Measurements from ENCODE around the gene HDGFL2.
"Not testable (repeated sequence)": the region's sequence is repeated elsewhere in the genome, so short reads cannot be mapped to it uniquely, and the experiment has no call there.

HDGFL2 gene

GRCh38 chr19:4516939-4517300, 44.8 kb downstream of the HDGFL2 start:
- no peak for DNase-seq

GRCh38 chr19:4517451-4518057, 45.5 kb downstream of the HDGFL2 start:
- no peak for DNase-seq

GRCh38 chr19:4518345-4519171, 46.5 kb downstream of the HDGFL2 start, which contains the start of gene PLIN4:
Gene PLIN4, minus strand, starts transcription at chr19:4518486. Its CDS starts 214 bp downstream, at chr19:4518272.
- no peak for DNase-seq

GRCh38 chr19:4519172-4519496, 47.0 kb downstream of the HDGFL2 start:
- no peak for DNase-seq

GRCh38 chr19:4519521-4520277, 47.6 kb downstream of the HDGFL2 start:
- no peak for DNase-seq

GRCh38 chr19:4521170-4521887, 49.2 kb downstream of the HDGFL2 start:
- DNase-seq = no peak

- DNase-seq = no peak
Observed at GRCh38 chr19:4521888-4522242, 49.8 kb downstream of the HDGFL2 start.

- DNase-seq = no peak
Observed at GRCh38 chr19:4522291-4523002, 50.4 kb downstream of the HDGFL2 start.

- peak in 2 of 3 experiments; percentile 7 to 38 for DNase-seq
Observed at GRCh38 chr19:4523306-4524110, 51.4 kb downstream of the HDGFL2 start.

GRCh38 chr19:4524808-4525562, 52.9 kb downstream of the HDGFL2 start:
- DNase-seq = peak in 2 of 3 experiments; percentile 22 to 48

GRCh38 chr19:4525563-4526002, 53.5 kb downstream of the HDGFL2 start:
- DNase-seq = no peak

- DNase-seq = not testable (repeated sequence)
Observed at GRCh38 chr19:4527377-4527776, 55.3 kb downstream of the HDGFL2 start.

- DNase-seq = no peak
Observed at GRCh38 chr19:4528843-4529242, 56.7 kb downstream of the HDGFL2 start.

GRCh38 chr19:4529924-4530522, 57.9 kb downstream of the HDGFL2 start:
- no peak for DNase-seq

- peak; percentile 12 to 58 (median 37) for DNase-seq
Observed at GRCh38 chr19:4531562-4532165, 59.6 kb downstream of the HDGFL2 start.

GRCh38 chr19:4533334-4533733, 61.2 kb downstream of the HDGFL2 start:
- DNase-seq = no peak

- no peak for DNase-seq
Observed at GRCh38 chr19:4533835-4534424, 61.8 kb downstream of the HDGFL2 start.

- peak; percentile 79 to 96 (median 91) for DNase-seq
Observed at GRCh38 chr19:4534836-4535658, 63.0 kb downstream of the HDGFL2 start, which contains the start of gene PLIN5. Gene PLIN5, minus strand, starts transcription at chr19:4535224. Its CDS starts 1,150 bp downstream, at chr19:4534074.
